Stimulated activated CD8-positive, alpha-beta memory T cell treated with anti-CD3 and anti-CD28 coated beads, Interleukin-15, amount 100 ng/mL, for 48 hours (primary cell): ENCODE results near the gene CHST2.
A peak's percentile ranks its signal among the peaks of the same experiment; 100 is the strongest.

ENCODE experiments used
- DNase-seq, 2 donors: peaks; one replicate each; pipeline ENCODE4 v3.0.0-alpha.2; 2020; ENCODE audit warnings: low read depth in 2 of 2

CHST2 gene

GRCh38 chr3:143098032-143098764 is 21.4 kb upstream of the CHST2 start:
- DNase-seq: no peak

GRCh38 chr3:143099210-143099609 is 20.4 kb upstream of the CHST2 start:
- no peak for DNase-seq

GRCh38 chr3:143099690-143100089 is 19.9 kb upstream of the CHST2 start:
- no peak for DNase-seq

- DNase-seq: no peak
Observed at GRCh38 chr3:143100451-143100850, 19.1 kb upstream of the CHST2 start.

- DNase-seq: no peak
Observed at GRCh38 chr3:143101792-143102381, 17.7 kb upstream of the CHST2 start.

- no peak for DNase-seq
Observed at GRCh38 chr3:143103652-143104051, 15.9 kb upstream of the CHST2 start.

- DNase-seq: no peak
Observed at GRCh38 chr3:143105170-143105569, 14.4 kb upstream of the CHST2 start.

- no peak for DNase-seq
Observed at GRCh38 chr3:143109861-143110260, 9.7 kb upstream of the CHST2 start.

- DNase-seq: no peak
Observed at GRCh38 chr3:143110371-143110770, 9.2 kb upstream of the CHST2 start.

- DNase-seq: no peak
Observed at GRCh38 chr3:143118630-143119008, 952 bp upstream of the CHST2 start.

GRCh38 chr3:143119974-143120715 is 574 bp downstream of the CHST2 start:
- peak; percentile 5 to 18 for DNase-seq

- DNase-seq: peak; percentile 20
Observed at GRCh38 chr3:143120716-143121240, 1.2 kb downstream of the CHST2 start.

GRCh38 chr3:143121241-143122088 is 1.9 kb downstream of the CHST2 start:
- DNase-seq: peak; percentile 70 to 74

GRCh38 chr3:143122089-143122430 is 2.5 kb downstream of the CHST2 start:
- DNase-seq: no peak

- DNase-seq: no peak
Observed at GRCh38 chr3:143122608-143123352, 3.2 kb downstream of the CHST2 start.

GRCh38 chr3:143123353-143123984 is 3.9 kb downstream of the CHST2 start:
- DNase-seq: no peak

- no peak for DNase-seq
Observed at GRCh38 chr3:143124601-143125520, 5.3 kb downstream of the CHST2 start.

- no peak for DNase-seq
Observed at GRCh38 chr3:143127801-143128200, 8.2 kb downstream of the CHST2 start.

- DNase-seq: no peak
Observed at GRCh38 chr3:143128227-143128955, 8.8 kb downstream of the CHST2 start.
